Measurements from ENCODE around the gene MYCBPAP.

DNA sequence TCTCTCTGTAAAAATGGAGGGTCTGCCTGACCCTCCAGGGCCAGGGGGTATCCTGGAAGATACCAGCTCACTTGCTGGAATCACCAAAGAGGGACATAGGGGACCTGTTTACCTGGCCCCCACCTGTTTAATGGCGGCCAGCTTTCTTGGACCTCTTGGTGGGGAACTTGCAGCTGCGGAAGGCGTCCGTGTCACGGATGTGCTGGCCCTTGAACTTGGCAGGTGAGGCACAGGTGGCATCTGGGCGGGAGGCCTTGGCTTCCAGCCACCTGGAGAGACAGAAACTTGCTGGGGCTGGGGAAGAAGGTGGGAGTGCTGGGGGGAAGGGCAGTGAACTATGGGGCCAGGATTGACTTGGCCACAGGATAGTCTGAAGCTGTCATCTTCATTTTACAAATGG lies 43.1 kb upstream of the MYCBPAP start:
- TF ChIP-seq, protein P1, sequence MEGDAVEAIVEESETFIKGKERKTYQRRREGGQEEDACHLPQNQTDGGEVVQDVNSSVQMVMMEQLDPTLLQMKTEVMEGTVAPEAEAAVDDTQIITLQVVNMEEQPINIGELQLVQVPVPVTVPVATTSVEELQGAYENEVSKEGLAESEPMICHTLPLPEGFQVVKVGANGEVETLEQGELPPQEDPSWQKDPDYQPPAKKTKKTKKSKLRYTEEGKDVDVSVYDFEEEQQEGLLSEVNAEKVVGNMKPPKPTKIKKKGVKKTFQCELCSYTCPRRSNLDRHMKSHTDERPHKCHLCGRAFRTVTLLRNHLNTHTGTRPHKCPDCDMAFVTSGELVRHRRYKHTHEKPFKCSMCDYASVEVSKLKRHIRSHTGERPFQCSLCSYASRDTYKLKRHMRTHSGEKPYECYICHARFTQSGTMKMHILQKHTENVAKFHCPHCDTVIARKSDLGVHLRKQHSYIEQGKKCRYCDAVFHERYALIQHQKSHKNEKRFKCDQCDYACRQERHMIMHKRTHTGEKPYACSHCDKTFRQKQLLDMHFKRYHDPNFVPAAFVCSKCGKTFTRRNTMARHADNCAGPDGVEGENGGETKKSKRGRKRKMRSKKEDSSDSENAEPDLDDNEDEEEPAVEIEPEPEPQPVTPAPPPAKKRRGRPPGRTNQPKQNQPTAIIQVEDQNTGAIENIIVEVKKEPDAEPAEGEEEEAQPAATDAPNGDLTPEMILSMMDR (IDR thresholded peaks at IDR 0.05; ENCODE audit: low read length): no peak
- TF ChIP-seq EZH2 (optimal IDR thresholded peaks at IDR 0.05; ENCODE audit: low read depth, low read length) (no peak), EZH2phosphoT487 (IDR thresholded peaks at IDR 0.05; ENCODE audit: low read length) (no peak)
